Suprapubic skin (tissue), 4 donors: ENCODE results near the gene CTNNA3.

Source experiments
- CTCF ChIP-seq, 2 donors: fragments of 200-600 bp in 1 of 2; fragments of 450-650 bp in 1 of 2; sonication (generic) in 1 of 2; IDR thresholded peaks; one replicate each; pipeline ENCODE4 v1.5.1; 2016 to 2019; ENCODE audit warnings: antibody characterized with exemption in 2 of 2, mild to moderate bottlenecking in 1 of 2, moderate library complexity in 1 of 2
- EP300 ChIP-seq: sonication (generic); formaldehyde crosslinking; IDR thresholded peaks from one replicate; pipeline ENCODE4 v1.6.1; 2017; ENCODE audit warnings: antibody characterized with exemption
- POLR2A ChIP-seq, 2 donors: fragments of 450-650 bp; IDR thresholded peaks; one replicate each; pipeline ENCODE4 v1.6.1; 2017; ENCODE audit warnings: antibody characterized with exemption in 2 of 2, mild to moderate bottlenecking in 2 of 2, moderate library complexity in 2 of 2
- POLR2AphosphoS5 ChIP-seq, 3 donors: sonication (generic); formaldehyde crosslinking; IDR thresholded peaks; one replicate each; pipeline ENCODE4 v1.6.1; 2017; ENCODE audit warnings: antibody characterized with exemption in 3 of 3

- TF ChIP-seq POLR2A (IDR thresholded peaks at IDR 0.05) (no peak), POLR2AphosphoS5 (IDR thresholded peaks at IDR 0.05) (no peak), CTCF (IDR thresholded peaks at IDR 0.05) (no peak), EP300 (no peak)
These were observed 1831.5 kb downstream of the CTNNA3 start for GRCh38 chr10:65864529-65864928.
